GM12878 (cell line): ENCODE results near the gene GRIA4. TPM values are rescaled to one million over a fixed set of nuclear protein-coding genes. Genes with fewer than 3 reads are reported as not detected.

Experiments used
- ATAC-seq: fragments of 200-7000 bp; cut with Tn5 transposase; 3 replicates; pipeline ENCODE4 v1.9.1; 2020; ENCODE audit warnings: mild to moderate bottlenecking, moderate library complexity
- BruUV-seq: library from RNA; stranded (reverse); fragments of 400-500 nt; replicated peaks from 2 replicates; lab custom pipeline; 2021; lab: Mats Ljungman, UMichigan
- CTCF ChIA-PET: fragments of 300-600 bp; sonication (Branson Sonifier 250); formaldehyde crosslinking; extraction: SDS; loops from one replicate; lab custom pipeline; 2021; ENCODE audit warnings: inconsistent platforms; lab: Yijun Ruan, JAX
- POLR2A ChIA-PET: fragments of 350-600 bp; formaldehyde crosslinking; extraction: SDS; loops from one replicate; lab custom pipeline; 2021; ENCODE audit warnings: inconsistent platforms; lab: Charles Lee
- RAD21 ChIA-PET: fragments of 300-600 bp; sonication (Branson Sonifier 250); formaldehyde crosslinking; loops from one replicate; lab custom pipeline; 2023; ENCODE audit warnings: antibody characterized with exemption; ENCODE audit not compliant: unreplicated experiment; lab: Charles Lee
- SMC1A ChIA-PET: fragments of 300-600 bp; sonication (Branson Sonifier 250); formaldehyde crosslinking; loops from one replicate; lab custom pipeline; 2023; ENCODE audit not compliant: unreplicated experiment, uncharacterized antibody; lab: Charles Lee
- DNase-seq: peaks from one replicate; pipeline ENCODE4 v3.0.0-alpha.2; 2011; ENCODE audit warnings: low read depth, low spot score
- FAIRE-seq: peaks from 3 replicates; lab custom pipeline; 2011; peaks lifted over from hg19 to GRCh38; lab: Jason Lieb, UNC
- H2AFZ ChIP-seq: 2 replicates; pipeline ENCODE4 v1.6.0; 2011; ENCODE audit warnings: low read depth, low read length, control low read depth; ENCODE audit not compliant: control insufficient read depth
- H3K27ac ChIP-seq: 2 replicates; pipeline ENCODE4 v1.5.1; 2011; ENCODE audit warnings: control low read depth; ENCODE audit not compliant: control insufficient read depth, insufficient read depth
- H3K27me3 ChIP-seq, 2 experiments: replicated peaks in 1 of 2; 2 replicates each; pipeline versions ENCODE4 v1.6.0 to v1.6.1; 2011; ENCODE audit warnings: low read length in 1 of 2; ENCODE audit not compliant: control insufficient read depth in 2 of 2, insufficient read depth in 2 of 2
- H3K36me3 ChIP-seq, 2 experiments: 2 replicates each; pipeline ENCODE4 v1.5.1; 2011; ENCODE audit warnings: low read length in 1 of 2; ENCODE audit not compliant: control insufficient read depth in 2 of 2, insufficient read depth in 2 of 2
- H3K4me1 ChIP-seq: 2 replicates; pipeline ENCODE4 v1.6.1; 2011; ENCODE audit warnings: mild to moderate bottlenecking, low read length, moderate library complexity, mixed read lengths; ENCODE audit not compliant: control insufficient read depth, insufficient read depth
- H3K4me2 ChIP-seq: 2 replicates; pipeline ENCODE4 v1.6.0; 2011; ENCODE audit warnings: control low read depth; ENCODE audit not compliant: control insufficient read depth, insufficient read depth
- H3K4me3 ChIP-seq: fragments of 200-600 bp; sonication (generic); 2 replicates; pipeline ENCODE4 v1.5.1; 2016
- H3K79me2 ChIP-seq: 2 replicates; pipeline ENCODE4 v1.6.0; 2011; ENCODE audit warnings: low read length; ENCODE audit not compliant: control insufficient read depth, insufficient read depth
- H3K9ac ChIP-seq: 2 replicates; pipeline ENCODE4 v1.8.0; 2011; ENCODE audit warnings: low read length, control low read depth, mixed read lengths; ENCODE audit not compliant: control insufficient read depth, insufficient read depth
- H3K9me3 ChIP-seq: replicated peaks from 3 replicates; pipeline ENCODE4 v1.5.1; 2011; ENCODE audit warnings: mild to moderate bottlenecking, low read length; ENCODE audit not compliant: control insufficient read depth, insufficient read depth
- H4K20me1 ChIP-seq: 2 replicates; pipeline ENCODE4 v1.6.0; 2011; ENCODE audit not compliant: control insufficient read depth, insufficient read depth
- ETV6 ChIP-seq, 2 experiments: fragments of 450-650 bp in 1 of 2; IDR thresholded peaks in 1 of 2; conservative IDR thresholded peaks in 1 of 2; 2 replicates each; pipeline ENCODE4 v1.6.1; 2014; ENCODE audit warnings: antibody characterized with exemption in 1 of 2, borderline replicate concordance in 1 of 2, low read depth in 1 of 2, mild to moderate bottlenecking in 1 of 2, moderate library complexity in 1 of 2
- JUND ChIP-seq: IDR thresholded peaks from 2 replicates; pipeline ENCODE4 v1.6.1; 2012; ENCODE audit warnings: low read depth, mild to moderate bottlenecking, low read length, improper control_type of control experiment, moderate library complexity
- NRF1 ChIP-seq: conservative IDR thresholded peaks from 2 replicates; pipeline ENCODE4 v1.6.1; 2011; ENCODE audit warnings: mild to moderate bottlenecking, low read depth, low read length, improper control_type of control experiment
- SMAD1 ChIP-seq: fragments of 450-650 bp; IDR thresholded peaks from 2 replicates; pipeline ENCODE4 v1.6.1; 2018; ENCODE audit warnings: mild to moderate bottlenecking, low read depth; ENCODE audit not compliant: partially characterized antibody
- WGBS: methylation state at CpG from one replicate; pipeline ENCODE4 v1.1.6; 2016; ENCODE audit warnings: low lambda C conversion rate; ENCODE audit not compliant: insufficient replicate concordance, insufficient coverage; ENCODE audit errors: missing lambda C conversion rate; 5-methylcytosine and 5-hydroxymethylcytosine counted together
- in situ Hi-C: fragments of 300-500 bp; cut with MboI; formaldehyde crosslinking; loops from 9 replicates; pipeline ENCODE4 v1.14.3; 2018; ENCODE audit warnings: mixed read lengths
- intact Hi-C: fragments of 100-400 bp; cut with micrococcal nuclease; formaldehyde crosslinking; loops from one replicate; pipeline ENCODE4 v1.14.2; 2022; ENCODE audit not compliant: unreplicated experiment
- polyA plus RNA-seq, 11 experiments: library from polyadenylated mRNA; depleted of rRNA in 4 of 11; unstranded in 6 of 11; stranded (reverse) in 5 of 11; fragments of >200 nt; fragmentation: Nextera tagmentation in 4 of 11; fragmentation: Illumina TruSeq in 1 of 11; extraction: Ambion mirVana in 4 of 11; extraction: Trizol in 1 of 11; gene quantifications; 1 replicate in 1 of 11; 2 replicates in 10 of 11; pipeline versions ENCODE4 v1.2.1 to v1.2.3, GENCODE V29; 2011 to 2016; ENCODE audit warnings: inconsistent platforms in 2 of 11, missing spikeins in 2 of 11, low read depth in 1 of 11
- total RNA-seq, 4 experiments: library from RNA; depleted of rRNA in 3 of 4; stranded (reverse); fragments of >200 nt in 3 of 4; fragmentation: Illumina TruSeq in 1 of 4; extraction: Trizol in 1 of 4; gene quantifications; 2 replicates each; pipeline versions ENCODE4 v1.2.1 to v1.2.3, GENCODE V29; 2013 to 2021
- TF ChIP-seq, protein P1 (sequence below): IDR thresholded peaks from 2 replicates; pipeline ENCODE4 v1.6.1; 2012; ENCODE audit warnings: low read depth, low read length, improper control_type of control experiment
- TF ChIP-seq, protein P2 (sequence below): fragments of 450-650 bp; formaldehyde crosslinking; IDR thresholded peaks from 2 replicates; pipeline ENCODE4 v1.4.0; 2020; ENCODE audit warnings: mild to moderate bottlenecking, moderate library complexity
- TF ChIP-seq, protein P3 (sequence below): fragments of 450-650 bp; formaldehyde crosslinking; IDR thresholded peaks from 2 replicates; pipeline ENCODE4 v1.5.0; 2022; ENCODE audit warnings: mild to moderate bottlenecking, missing genetic modification characterization
- TF ChIP-seq, protein P4 (sequence below): fragments of 450-650 bp; IDR thresholded peaks from 2 replicates; pipeline ENCODE4 v1.6.1; 2017; ENCODE audit warnings: low read depth, mild to moderate bottlenecking, moderate library complexity

Gene GRIA4
- total and polyA plus RNA-seq, 10 of the 15 experiments (the other 5 are each of a cell fraction or from before 2014, with no cell fraction given) = 0.04 TPM; not detected in 9

DNA sequence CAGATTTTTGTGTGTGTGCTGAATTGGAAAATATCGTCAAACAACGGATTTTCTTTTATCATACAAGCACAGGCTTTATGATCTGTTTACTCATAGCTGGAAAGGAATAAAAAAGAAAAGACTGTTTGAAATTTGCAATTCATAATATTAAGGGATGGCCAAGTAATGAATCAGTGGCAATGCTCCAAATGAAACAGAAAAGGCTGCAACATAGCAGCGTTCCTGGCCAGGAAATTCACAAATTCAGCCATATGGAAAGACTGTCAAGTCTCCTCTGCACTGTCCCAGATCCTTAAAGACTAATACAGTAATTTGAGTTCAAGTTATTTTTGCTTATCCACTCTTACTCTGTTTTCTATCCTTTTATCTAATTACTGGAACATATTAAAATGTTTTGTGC, 313.9 kb downstream of the GRIA4 start:
- ATAC-seq (no peak), FAIRE-seq (no peak)
- Histone ChIP-seq H3K9ac (no peak overlapping the region), H3K9me3 (no peaks in the 10 kb centered on the region), H3K4me3 (no peak overlapping the region), H2AFZ (no peak overlapping the region), H3K4me1 (no peaks in the 10 kb centered on the region), H3K36me3 (no peaks in the 10 kb centered on the region)
- BruUV-seq = no TSS peak
- ChIA-PET POLR2A (no interaction called here), SMC1A (no interaction called here)
- in situ Hi-C loops = no loop called here
- TF ChIP-seq, protein P1, sequence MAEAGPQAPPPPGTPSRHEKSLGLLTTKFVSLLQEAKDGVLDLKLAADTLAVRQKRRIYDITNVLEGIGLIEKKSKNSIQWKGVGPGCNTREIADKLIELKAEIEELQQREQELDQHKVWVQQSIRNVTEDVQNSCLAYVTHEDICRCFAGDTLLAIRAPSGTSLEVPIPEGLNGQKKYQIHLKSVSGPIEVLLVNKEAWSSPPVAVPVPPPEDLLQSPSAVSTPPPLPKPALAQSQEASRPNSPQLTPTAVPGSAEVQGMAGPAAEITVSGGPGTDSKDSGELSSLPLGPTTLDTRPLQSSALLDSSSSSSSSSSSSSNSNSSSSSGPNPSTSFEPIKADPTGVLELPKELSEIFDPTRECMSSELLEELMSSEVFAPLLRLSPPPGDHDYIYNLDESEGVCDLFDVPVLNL = no peak
- TF ChIP-seq, protein P2, sequence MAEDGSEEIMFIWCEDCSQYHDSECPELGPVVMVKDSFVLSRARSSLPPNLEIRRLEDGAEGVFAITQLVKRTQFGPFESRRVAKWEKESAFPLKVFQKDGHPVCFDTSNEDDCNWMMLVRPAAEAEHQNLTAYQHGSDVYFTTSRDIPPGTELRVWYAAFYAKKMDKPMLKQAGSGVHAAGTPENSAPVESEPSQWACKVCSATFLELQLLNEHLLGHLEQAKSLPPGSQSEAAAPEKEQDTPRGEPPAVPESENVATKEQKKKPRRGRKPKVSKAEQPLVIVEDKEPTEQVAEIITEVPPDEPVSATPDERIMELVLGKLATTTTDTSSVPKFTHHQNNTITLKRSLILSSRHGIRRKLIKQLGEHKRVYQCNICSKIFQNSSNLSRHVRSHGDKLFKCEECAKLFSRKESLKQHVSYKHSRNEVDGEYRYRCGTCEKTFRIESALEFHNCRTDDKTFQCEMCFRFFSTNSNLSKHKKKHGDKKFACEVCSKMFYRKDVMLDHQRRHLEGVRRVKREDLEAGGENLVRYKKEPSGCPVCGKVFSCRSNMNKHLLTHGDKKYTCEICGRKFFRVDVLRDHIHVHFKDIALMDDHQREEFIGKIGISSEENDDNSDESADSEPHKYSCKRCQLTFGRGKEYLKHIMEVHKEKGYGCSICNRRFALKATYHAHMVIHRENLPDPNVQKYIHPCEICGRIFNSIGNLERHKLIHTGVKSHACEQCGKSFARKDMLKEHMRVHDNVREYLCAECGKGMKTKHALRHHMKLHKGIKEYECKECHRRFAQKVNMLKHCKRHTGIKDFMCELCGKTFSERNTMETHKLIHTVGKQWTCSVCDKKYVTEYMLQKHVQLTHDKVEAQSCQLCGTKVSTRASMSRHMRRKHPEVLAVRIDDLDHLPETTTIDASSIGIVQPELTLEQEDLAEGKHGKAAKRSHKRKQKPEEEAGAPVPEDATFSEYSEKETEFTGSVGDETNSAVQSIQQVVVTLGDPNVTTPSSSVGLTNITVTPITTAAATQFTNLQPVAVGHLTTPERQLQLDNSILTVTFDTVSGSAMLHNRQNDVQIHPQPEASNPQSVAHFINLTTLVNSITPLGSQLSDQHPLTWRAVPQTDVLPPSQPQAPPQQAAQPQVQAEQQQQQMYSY = no peak
- TF ChIP-seq, protein P3, sequence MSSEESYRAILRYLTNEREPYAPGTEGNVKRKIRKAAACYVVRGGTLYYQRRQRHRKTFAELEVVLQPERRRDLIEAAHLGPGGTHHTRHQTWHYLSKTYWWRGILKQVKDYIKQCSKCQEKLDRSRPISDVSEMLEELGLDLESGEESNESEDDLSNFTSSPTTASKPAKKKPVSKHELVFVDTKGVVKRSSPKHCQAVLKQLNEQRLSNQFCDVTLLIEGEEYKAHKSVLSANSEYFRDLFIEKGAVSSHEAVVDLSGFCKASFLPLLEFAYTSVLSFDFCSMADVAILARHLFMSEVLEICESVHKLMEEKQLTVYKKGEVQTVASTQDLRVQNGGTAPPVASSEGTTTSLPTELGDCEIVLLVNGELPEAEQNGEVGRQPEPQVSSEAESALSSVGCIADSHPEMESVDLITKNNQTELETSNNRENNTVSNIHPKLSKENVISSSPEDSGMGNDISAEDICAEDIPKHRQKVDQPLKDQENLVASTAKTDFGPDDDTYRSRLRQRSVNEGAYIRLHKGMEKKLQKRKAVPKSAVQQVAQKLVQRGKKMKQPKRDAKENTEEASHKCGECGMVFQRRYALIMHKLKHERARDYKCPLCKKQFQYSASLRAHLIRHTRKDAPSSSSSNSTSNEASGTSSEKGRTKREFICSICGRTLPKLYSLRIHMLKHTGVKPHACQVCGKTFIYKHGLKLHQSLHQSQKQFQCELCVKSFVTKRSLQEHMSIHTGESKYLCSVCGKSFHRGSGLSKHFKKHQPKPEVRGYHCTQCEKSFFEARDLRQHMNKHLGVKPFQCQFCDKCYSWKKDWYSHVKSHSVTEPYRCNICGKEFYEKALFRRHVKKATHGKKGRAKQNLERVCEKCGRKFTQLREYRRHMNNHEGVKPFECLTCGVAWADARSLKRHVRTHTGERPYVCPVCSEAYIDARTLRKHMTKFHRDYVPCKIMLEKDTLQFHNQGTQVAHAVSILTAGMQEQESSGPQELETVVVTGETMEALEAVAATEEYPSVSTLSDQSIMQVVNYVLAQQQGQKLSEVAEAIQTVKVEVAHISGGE (CRISPR knock-in tag) = no peak
- TF ChIP-seq, protein P4, sequence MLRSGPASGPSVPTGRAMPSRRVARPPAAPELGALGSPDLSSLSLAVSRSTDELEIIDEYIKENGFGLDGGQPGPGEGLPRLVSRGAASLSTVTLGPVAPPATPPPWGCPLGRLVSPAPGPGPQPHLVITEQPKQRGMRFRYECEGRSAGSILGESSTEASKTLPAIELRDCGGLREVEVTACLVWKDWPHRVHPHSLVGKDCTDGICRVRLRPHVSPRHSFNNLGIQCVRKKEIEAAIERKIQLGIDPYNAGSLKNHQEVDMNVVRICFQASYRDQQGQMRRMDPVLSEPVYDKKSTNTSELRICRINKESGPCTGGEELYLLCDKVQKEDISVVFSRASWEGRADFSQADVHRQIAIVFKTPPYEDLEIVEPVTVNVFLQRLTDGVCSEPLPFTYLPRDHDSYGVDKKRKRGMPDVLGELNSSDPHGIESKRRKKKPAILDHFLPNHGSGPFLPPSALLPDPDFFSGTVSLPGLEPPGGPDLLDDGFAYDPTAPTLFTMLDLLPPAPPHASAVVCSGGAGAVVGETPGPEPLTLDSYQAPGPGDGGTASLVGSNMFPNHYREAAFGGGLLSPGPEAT = no peak
- TF ChIP-seq NRF1 (no peak), JUND (no peak), SMAD1 (no peak), ETV6 (conservative IDR thresholded peaks at IDR 0.05 in 1 of 2, IDR thresholded peaks at IDR 0.05 in 1 of 2; ENCODE audit: borderline replicate concordance in 1 of 2, low read depth in 1 of 2) (no peak)
- TF ChIP-seq, all 136 proteins: peak for 0
- RAD21 ChIA-PET = no interaction called here
- H3K27ac ChIP-seq = no peak overlapping the region
- no peaks in the 10 kb centered on the region; the same call in 1 of the 2 replicates for H4K20me1 ChIP-seq
- CTCF ChIA-PET = interaction anchor here (0.9 kb wide), 1 partner anchor 24 kb away, joined by 3 read pairs; no protein-coding TSS in a partner anchor
- H3K4me2 ChIP-seq = no peak overlapping the region
- 16% methylated on average over 3 of the region's 3 CpGs for WGBS
- H3K79me2 ChIP-seq = no peaks in the 10 kb centered on the region
- H3K27me3 ChIP-seq = no peaks in the 10 kb centered on the region
- no peak for DNase-seq
- intact Hi-C loops = no loop called here
